ENCODE measurements around the gene WDR70. TPM values are rescaled to one million over a fixed set of nuclear protein-coding genes. Genes with fewer than 3 reads are reported as not detected.

Gene WDR70
- total RNA-seq, 1 experiment from 2014 or later = 35.0 TPM

GRCh38 chr5:37658440-37658839 is 279.3 kb downstream of the WDR70 start:
- H3K27me3 Mint-ChIP-seq (ENCODE audit: low read depth) = no peaks in the 10 kb centered on the region; the same call in 1 of the 2 replicates
- ChIA-PET POLR2A (no interaction called here), CTCF (interaction anchor here (1.2 kb wide), 1 partner anchor 65 kb away, joined by 3 read pairs; no protein-coding TSS in a partner anchor)
- peaks cover 23% of the 10 kb centered on the region for H3K4me1 Mint-ChIP-seq
- no peak for TF ChIP-seq CREM (CRISPR knock-in tag; IDR thresholded peaks at IDR 0.05)
- H3K27ac Mint-ChIP-seq = no peak overlapping the region
- no peak overlapping the region for H3K4me3 Mint-ChIP-seq
- H3K36me3 Mint-ChIP-seq = peaks cover 9% of the 10 kb centered on the region; the same call in 1 of the 2 replicates
- ATAC-seq (peak; percentile 32; the same call in 1 of the 2 replicates), DNase-seq (ENCODE audit: low spot score) (no peak)
- peaks cover 24% of the 10 kb centered on the region for H3K9me3 Mint-ChIP-seq

DNA sequence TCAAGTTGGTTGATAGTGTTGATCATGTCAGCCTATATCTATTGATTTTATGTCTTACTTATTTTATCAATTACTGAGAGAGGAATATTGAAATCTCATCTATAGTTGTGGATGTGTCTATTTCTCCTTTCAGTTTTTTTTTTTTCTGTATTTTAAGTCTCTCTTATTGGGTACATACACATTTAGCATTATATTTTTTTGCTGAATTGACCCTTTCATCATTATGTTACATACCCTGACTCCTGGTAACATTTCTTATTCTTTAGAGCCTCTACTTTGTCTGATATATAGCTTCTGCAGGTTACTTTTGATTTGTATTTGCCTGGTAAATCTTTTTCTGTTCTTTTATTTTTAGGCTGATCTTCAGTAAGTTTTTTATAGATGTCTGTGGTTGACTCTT is 281.2 kb downstream of the WDR70 start:
- Mint-ChIP-seq H3K9me3 (peaks cover 8% of the 10 kb centered on the region), H3K4me1 (peaks cover 38% of the 10 kb centered on the region), H3K4me3 (no peak overlapping the region), H3K27me3 (ENCODE audit: low read depth) (no peaks in the 10 kb centered on the region), H3K27ac (no peak overlapping the region), H3K36me3 (peaks cover 3% of the 10 kb centered on the region; the same call in 1 of the 2 replicates)
- no peak for TF ChIP-seq NR1H2 (CRISPR knock-in tag; IDR thresholded peaks at IDR 0.05)
- TF ChIP-seq FOXJ3 (CRISPR knock-in tag; IDR thresholded peaks at IDR 0.05; ENCODE audit: borderline replicate concordance) = no peak
- TF ChIP-seq MYBL2 (CRISPR knock-in tag; IDR thresholded peaks at IDR 0.05) = no peak
- no peak for TF ChIP-seq ZNF396 (CRISPR knock-in tag; IDR thresholded peaks at IDR 0.05; ENCODE audit: borderline replicate concordance)
- TF ChIP-seq, protein P1, sequence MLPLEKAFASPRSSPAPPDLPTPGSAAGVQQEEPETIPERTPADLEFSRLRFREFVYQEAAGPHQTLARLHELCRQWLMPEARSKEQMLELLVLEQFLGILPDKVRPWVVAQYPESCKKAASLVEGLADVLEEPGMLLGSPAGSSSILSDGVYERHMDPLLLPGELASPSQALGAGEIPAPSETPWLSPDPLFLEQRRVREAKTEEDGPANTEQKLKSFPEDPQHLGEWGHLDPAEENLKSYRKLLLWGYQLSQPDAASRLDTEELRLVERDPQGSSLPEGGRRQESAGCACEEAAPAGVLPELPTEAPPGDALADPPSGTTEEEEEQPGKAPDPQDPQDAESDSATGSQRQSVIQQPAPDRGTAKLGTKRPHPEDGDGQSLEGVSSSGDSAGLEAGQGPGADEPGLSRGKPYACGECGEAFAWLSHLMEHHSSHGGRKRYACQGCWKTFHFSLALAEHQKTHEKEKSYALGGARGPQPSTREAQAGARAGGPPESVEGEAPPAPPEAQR (CRISPR knock-in tag; IDR thresholded peaks at IDR 0.05) = no peak
- TF ChIP-seq, protein P2, sequence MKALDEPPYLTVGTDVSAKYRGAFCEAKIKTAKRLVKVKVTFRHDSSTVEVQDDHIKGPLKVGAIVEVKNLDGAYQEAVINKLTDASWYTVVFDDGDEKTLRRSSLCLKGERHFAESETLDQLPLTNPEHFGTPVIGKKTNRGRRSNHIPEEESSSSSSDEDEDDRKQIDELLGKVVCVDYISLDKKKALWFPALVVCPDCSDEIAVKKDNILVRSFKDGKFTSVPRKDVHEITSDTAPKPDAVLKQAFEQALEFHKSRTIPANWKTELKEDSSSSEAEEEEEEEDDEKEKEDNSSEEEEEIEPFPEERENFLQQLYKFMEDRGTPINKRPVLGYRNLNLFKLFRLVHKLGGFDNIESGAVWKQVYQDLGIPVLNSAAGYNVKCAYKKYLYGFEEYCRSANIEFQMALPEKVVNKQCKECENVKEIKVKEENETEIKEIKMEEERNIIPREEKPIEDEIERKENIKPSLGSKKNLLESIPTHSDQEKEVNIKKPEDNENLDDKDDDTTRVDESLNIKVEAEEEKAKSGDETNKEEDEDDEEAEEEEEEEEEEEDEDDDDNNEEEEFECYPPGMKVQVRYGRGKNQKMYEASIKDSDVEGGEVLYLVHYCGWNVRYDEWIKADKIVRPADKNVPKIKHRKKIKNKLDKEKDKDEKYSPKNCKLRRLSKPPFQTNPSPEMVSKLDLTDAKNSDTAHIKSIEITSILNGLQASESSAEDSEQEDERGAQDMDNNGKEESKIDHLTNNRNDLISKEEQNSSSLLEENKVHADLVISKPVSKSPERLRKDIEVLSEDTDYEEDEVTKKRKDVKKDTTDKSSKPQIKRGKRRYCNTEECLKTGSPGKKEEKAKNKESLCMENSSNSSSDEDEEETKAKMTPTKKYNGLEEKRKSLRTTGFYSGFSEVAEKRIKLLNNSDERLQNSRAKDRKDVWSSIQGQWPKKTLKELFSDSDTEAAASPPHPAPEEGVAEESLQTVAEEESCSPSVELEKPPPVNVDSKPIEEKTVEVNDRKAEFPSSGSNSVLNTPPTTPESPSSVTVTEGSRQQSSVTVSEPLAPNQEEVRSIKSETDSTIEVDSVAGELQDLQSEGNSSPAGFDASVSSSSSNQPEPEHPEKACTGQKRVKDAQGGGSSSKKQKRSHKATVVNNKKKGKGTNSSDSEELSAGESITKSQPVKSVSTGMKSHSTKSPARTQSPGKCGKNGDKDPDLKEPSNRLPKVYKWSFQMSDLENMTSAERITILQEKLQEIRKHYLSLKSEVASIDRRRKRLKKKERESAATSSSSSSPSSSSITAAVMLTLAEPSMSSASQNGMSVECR (CRISPR knock-in tag; IDR thresholded peaks at IDR 0.05; ENCODE audit: borderline replicate concordance) = no peak
- TF ChIP-seq, protein P3, sequence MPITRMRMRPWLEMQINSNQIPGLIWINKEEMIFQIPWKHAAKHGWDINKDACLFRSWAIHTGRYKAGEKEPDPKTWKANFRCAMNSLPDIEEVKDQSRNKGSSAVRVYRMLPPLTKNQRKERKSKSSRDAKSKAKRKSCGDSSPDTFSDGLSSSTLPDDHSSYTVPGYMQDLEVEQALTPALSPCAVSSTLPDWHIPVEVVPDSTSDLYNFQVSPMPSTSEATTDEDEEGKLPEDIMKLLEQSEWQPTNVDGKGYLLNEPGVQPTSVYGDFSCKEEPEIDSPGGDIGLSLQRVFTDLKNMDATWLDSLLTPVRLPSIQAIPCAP (CRISPR knock-in tag; IDR thresholded peaks at IDR 0.05) = no peak
- no peak for TF ChIP-seq ZNF423 (CRISPR knock-in tag; IDR thresholded peaks at IDR 0.05)
- TF ChIP-seq SP1 (CRISPR knock-in tag; conservative IDR thresholded peaks at IDR 0.05) = no peak
- no peak for TF ChIP-seq JAZF1 (CRISPR knock-in tag; IDR thresholded peaks at IDR 0.05)
- TF ChIP-seq ELF4 (CRISPR knock-in tag; IDR thresholded peaks at IDR 0.05; ENCODE audit: low read depth) = no peak
- ChIA-PET CTCF (no interaction called here), POLR2A (no interaction called here)
- DNase-seq (ENCODE audit: low spot score) (no peak), ATAC-seq (no peak)

- CTCF ChIA-PET = interaction anchor here (1.0 kb wide), 1 partner anchor 62 kb away, joined by 3 read pairs; no protein-coding TSS in a partner anchor
- DNase-seq (ENCODE audit: low spot score) (no peak), ATAC-seq (peak; percentile 42)
- TF ChIP-seq ZNF121 (CRISPR knock-in tag; IDR thresholded peaks at IDR 0.05) (peak; percentile 68; the same call in 1 of the 2 replicates), ZNF281 (CRISPR knock-in tag; IDR thresholded peaks at IDR 0.05) (no peak)
- Mint-ChIP-seq H3K4me1 (peaks cover 42% of the 10 kb centered on the region), H3K9me3 (no peaks in the 10 kb centered on the region), H3K4me3 (no peak overlapping the region), H3K27ac (no peak overlapping the region), H3K27me3 (ENCODE audit: low read depth) (no peaks in the 10 kb centered on the region), H3K36me3 (no peaks in the 10 kb centered on the region)
- POLR2A ChIA-PET = no interaction called here
These were observed 282.3 kb downstream of the WDR70 start for GRCh38 chr5:37661227-37661920.

All from WTC11 (cell line).